Activated CD4-positive, alpha-beta T cell treated with anti-CD3 and anti-CD28 coated beads, Interleukin-10, Interleukin-2, amounts not matched to agents 100 ng/mL and 50 ng/mL, durations not matched to agents 16 hours and 8 hours (primary cell): Measurements from ENCODE around the gene YY1AP1.
"Not testable (repeated sequence)": the region's sequence is repeated elsewhere in the genome, so short reads cannot be mapped to it uniquely, and the experiment has no call there.

Experiments used
- DNase-seq: peaks from one replicate; pipeline ENCODE4 v3.0.0-alpha.2; 2020

Gene YY1AP1

GRCh38 chr1:155643230-155643629 lies 45.3 kb downstream of the YY1AP1 start:
- no peak for DNase-seq

GRCh38 chr1:155642559-155643180 lies 45.9 kb downstream of the YY1AP1 start:
- DNase-seq = not testable (repeated sequence)

- DNase-seq = no peak
Observed at GRCh38 chr1:155640367-155640766, 48.2 kb downstream of the YY1AP1 start.

GRCh38 chr1:155636397-155637153 lies 52.0 kb downstream of the YY1AP1 start:
- no peak for DNase-seq

GRCh38 chr1:155626428-155626827 lies 62.1 kb downstream of the YY1AP1 start:
- not testable (repeated sequence) for DNase-seq

- no peak for DNase-seq
Observed at GRCh38 chr1:155623357-155623756, 65.2 kb downstream of the YY1AP1 start.

GRCh38 chr1:155622191-155622590 lies 66.4 kb downstream of the YY1AP1 start:
- DNase-seq = no peak

- not testable (repeated sequence) for DNase-seq
Observed at GRCh38 chr1:155613226-155613625, 75.3 kb downstream of the YY1AP1 start.

GRCh38 chr1:155610257-155610647 lies 78.3 kb downstream of the YY1AP1 start:
- not testable (repeated sequence) for DNase-seq

GRCh38 chr1:155609515-155610256 lies 78.9 kb downstream of the YY1AP1 start, which contains the start of gene MSTO1:
Gene MSTO1 (plus strand): TSS chr1:155610218. CDS start chr1:155610249, 31 bp downstream.
- DNase-seq = peak; percentile 99
